ENCODE data around the gene TMEM259. TPM values are rescaled to one million over a fixed set of nuclear protein-coding genes. Genes with fewer than 3 reads are reported as not detected.

Gene TMEM259
- total and polyA plus RNA-seq, 2 donors from 2014 or later = 129 to 180 TPM

DNA sequence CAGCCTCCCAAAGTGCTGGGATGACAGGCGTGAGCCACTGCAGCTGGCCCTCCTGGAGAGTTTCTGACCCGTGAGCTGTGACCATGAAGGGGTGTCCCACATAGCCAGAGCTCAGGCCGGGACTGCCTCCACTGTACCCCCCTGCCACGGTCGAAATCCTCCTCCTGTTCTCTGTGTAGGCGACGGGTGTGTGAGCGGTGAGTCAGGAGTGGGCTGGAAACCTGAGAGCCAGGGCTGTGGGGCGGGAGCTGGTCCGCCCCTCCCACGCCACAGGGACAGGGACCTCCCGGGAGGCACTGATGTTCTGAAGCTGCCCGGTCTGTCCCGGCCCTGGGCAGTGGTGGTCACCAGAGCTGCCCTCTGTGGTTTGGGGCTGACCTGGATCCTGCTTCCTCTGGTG, 32.8 kb downstream of the TMEM259 start:
- Histone ChIP-seq H3K4me3 (ENCODE audit: low read length in 3 of 3) (no peak overlapping the region), H3K9me3 (ENCODE audit: control insufficient read depth in 2 of 3, insufficient read depth in 1 of 3, low read length in 3 of 3) (no peaks in the 10 kb centered on the region), H3K4me1 (ENCODE audit: control insufficient read depth in 2 of 3, insufficient read depth in 2 of 3, low read depth in 1 of 3, low read length in 3 of 3) (peaks cover 0 to 9% (median 7%) of the 10 kb centered on the region in 3 donors), H3K27ac (ENCODE audit: low read depth in 2 of 2, low read length in 2 of 2) (no peak overlapping the region), H3K9ac (ENCODE audit: low read length in 3 of 3) (no peak overlapping the region), H3K36me3 (ENCODE audit: control insufficient read depth in 2 of 3, insufficient read depth in 3 of 3, low read length in 3 of 3) (peaks cover 0 to 11% (median 0%) of the 10 kb centered on the region in 3 donors), H3K27me3 (ENCODE audit: control insufficient read depth, insufficient read depth, low read length) (no peaks in the 10 kb centered on the region)
- TF ChIP-seq, protein P1, sequence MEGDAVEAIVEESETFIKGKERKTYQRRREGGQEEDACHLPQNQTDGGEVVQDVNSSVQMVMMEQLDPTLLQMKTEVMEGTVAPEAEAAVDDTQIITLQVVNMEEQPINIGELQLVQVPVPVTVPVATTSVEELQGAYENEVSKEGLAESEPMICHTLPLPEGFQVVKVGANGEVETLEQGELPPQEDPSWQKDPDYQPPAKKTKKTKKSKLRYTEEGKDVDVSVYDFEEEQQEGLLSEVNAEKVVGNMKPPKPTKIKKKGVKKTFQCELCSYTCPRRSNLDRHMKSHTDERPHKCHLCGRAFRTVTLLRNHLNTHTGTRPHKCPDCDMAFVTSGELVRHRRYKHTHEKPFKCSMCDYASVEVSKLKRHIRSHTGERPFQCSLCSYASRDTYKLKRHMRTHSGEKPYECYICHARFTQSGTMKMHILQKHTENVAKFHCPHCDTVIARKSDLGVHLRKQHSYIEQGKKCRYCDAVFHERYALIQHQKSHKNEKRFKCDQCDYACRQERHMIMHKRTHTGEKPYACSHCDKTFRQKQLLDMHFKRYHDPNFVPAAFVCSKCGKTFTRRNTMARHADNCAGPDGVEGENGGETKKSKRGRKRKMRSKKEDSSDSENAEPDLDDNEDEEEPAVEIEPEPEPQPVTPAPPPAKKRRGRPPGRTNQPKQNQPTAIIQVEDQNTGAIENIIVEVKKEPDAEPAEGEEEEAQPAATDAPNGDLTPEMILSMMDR (IDR thresholded peaks at IDR 0.05; ENCODE audit: borderline replicate concordance, extremely low read depth, insufficient read depth) = no peak
- no peak for DNase-seq
- FAIRE-seq = no peak
- intact Hi-C loops (cut with DNase I) = no loop called here

DNA sequence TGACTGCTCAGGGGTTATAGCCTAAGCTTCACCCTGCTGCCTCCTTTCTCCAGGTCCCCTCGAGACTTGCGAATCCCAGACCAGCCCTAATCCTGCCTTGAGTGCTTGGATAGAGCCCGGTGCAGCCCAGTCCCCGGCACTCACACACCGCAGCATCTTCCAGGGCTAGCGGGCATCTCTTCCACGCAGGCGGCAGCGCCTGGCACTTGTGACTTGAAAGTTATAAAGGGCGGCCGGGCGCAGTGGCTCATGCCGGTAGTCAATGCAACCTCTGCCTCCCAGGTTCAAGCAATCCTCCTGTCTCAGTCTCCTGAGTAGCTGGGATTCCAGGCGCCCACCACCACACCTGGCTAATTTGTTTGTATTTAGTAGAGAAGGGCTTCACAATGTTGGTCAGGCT, 34.8 kb downstream of the TMEM259 start:
- no peak for FAIRE-seq
- no peak overlapping the region for H3K4me3 ChIP-seq (ENCODE audit: low read length in 3 of 3)
- peaks cover 0 to 11% (median 0%) of the 10 kb centered on the region in 3 donors for H3K36me3 ChIP-seq (ENCODE audit: control insufficient read depth in 2 of 3, insufficient read depth in 3 of 3, low read length in 3 of 3)
- peaks cover 0 to 11% (median 7%) of the 10 kb centered on the region in 3 donors for H3K4me1 ChIP-seq (ENCODE audit: control insufficient read depth in 2 of 3, insufficient read depth in 2 of 3, low read depth in 1 of 3, low read length in 3 of 3)
- TF ChIP-seq, protein P1 (IDR thresholded peaks at IDR 0.05; ENCODE audit: borderline replicate concordance, extremely low read depth, insufficient read depth) = no peak
- H3K9me3 ChIP-seq (ENCODE audit: control insufficient read depth in 2 of 3, insufficient read depth in 1 of 3, low read length in 3 of 3) = no peaks in the 10 kb centered on the region
- intact Hi-C loops (cut with DNase I) = no loop called here
- H3K27me3 ChIP-seq (ENCODE audit: control insufficient read depth, insufficient read depth, low read length) = no peaks in the 10 kb centered on the region
- no peak for DNase-seq
- H3K27ac ChIP-seq (ENCODE audit: low read depth in 2 of 2, low read length in 2 of 2) = no peak overlapping the region
- no peak overlapping the region for H3K9ac ChIP-seq (ENCODE audit: low read length in 3 of 3)

DNA sequence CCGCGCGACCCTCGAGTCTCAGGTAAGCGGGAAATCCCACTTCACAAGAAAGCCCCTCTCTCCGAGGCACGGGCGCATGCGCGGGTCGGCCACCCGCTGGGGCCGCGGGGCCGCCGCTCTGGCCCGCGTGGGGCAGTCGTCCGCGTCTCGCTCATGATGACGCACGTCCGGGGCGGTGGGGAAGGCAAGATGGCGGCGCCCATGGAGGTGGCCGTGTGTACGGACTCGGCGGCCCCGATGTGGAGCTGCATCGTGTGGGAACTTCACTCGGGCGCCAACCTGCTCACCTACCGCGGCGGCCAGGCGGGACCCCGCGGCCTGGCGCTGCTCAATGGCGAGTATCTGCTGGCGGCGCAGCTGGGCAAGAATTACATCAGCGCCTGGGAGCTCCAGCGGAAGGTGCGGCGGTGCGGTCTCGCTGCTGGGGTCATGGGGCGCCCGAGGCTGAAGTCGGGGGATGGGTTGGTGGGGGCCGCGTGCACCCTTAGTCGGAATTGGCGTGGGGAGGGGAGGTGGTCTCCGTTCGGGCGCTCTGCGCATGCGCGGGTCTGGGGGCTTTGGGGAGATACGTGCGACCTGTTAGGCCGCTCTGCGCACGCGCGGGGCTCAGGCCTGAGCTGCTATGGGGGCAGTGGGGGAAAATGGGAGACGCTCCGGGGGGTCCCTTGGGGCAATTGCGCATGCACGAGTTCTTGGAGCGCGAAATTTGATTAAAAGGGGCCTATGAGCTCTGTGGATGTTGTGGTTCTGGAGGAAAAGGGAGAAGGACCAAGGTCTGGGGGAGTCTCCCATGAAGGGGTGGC, 36.6 kb downstream of the TMEM259 start, which contains the start of gene WDR18:
Gene WDR18, plus strand, starts transcription at position 181 of the 803 bp plus-strand sequence. Its CDS starts 9 bp downstream, at position 190.
- FAIRE-seq = no peak
- H3K9me3 ChIP-seq (ENCODE audit: control insufficient read depth in 2 of 3, insufficient read depth in 1 of 3, low read length in 3 of 3) = no peaks in the 10 kb centered on the region
- H3K27me3 ChIP-seq (ENCODE audit: control insufficient read depth, insufficient read depth, low read length) = no peaks in the 10 kb centered on the region
- intact Hi-C loops (cut with DNase I) = loop anchor here (5.0 kb wide), 1 partner anchor 57 kb away; the partner anchor contains the start of gene ARID3A
- H3K4me1 ChIP-seq (ENCODE audit: control insufficient read depth in 2 of 3, insufficient read depth in 2 of 3, low read depth in 1 of 3, low read length in 3 of 3) = peaks cover 0 to 18% (median 16%) of the 10 kb centered on the region in 3 donors
- peak within 1 kb of the TSS; percentile 61 to 79 (median 78) for H3K4me3 ChIP-seq (ENCODE audit: low read length in 3 of 3)
- H3K9ac ChIP-seq (ENCODE audit: low read length in 3 of 3) = peak within 1 kb of the TSS; percentile 42 to 80 (median 67)
- peak within 1 kb of the TSS; percentile 78 to 93 for H3K27ac ChIP-seq (ENCODE audit: low read depth in 2 of 2, low read length in 2 of 2)
- peaks cover 0 to 9% (median 0%) of the 10 kb centered on the region in 3 donors for H3K36me3 ChIP-seq (ENCODE audit: control insufficient read depth in 2 of 3, insufficient read depth in 3 of 3, low read length in 3 of 3)
- peak; percentile 93 to 98 (median 95) for DNase-seq
- TF ChIP-seq, protein P1 (IDR thresholded peaks at IDR 0.05; ENCODE audit: borderline replicate concordance, extremely low read depth, insufficient read depth) = peak; percentile 13

Data from kidney (tissue), 14 donors.